GM15510 (cell line): ENCODE data around the gene ICOS.

ENCODE experiments used
- POLR2A ChIP-seq: IDR thresholded peaks from 3 replicates; pipeline ENCODE4 v1.6.1; 2011; ENCODE audit warnings: borderline replicate concordance; ENCODE audit not compliant: insufficient read length; ENCODE audit errors: extremely low read depth

ICOS gene

DNA sequence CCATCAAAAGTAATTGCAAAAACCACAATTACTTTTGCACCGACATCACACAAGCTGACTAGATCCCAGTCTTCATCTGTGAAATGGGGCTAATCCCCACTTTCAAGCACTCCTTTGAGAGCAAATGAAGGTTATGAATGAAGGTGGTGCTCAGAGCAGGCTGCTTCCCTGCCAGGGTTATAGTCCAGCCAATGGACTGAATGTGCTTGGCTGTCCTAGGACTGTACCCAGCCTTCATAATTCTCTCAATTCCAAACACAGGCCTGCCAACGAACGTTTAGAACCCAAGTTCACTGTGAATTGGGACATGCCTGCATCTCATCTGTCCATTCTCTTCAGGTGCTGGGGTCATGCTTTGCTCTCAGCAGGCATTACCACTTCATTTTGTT, 27.8 kb upstream of the ICOS start:
- TF ChIP-seq POLR2A = no peak

GRCh38 chr2:203909261-203909967, 27.1 kb upstream of the ICOS start:
- TF ChIP-seq POLR2A = no peak

DNA sequence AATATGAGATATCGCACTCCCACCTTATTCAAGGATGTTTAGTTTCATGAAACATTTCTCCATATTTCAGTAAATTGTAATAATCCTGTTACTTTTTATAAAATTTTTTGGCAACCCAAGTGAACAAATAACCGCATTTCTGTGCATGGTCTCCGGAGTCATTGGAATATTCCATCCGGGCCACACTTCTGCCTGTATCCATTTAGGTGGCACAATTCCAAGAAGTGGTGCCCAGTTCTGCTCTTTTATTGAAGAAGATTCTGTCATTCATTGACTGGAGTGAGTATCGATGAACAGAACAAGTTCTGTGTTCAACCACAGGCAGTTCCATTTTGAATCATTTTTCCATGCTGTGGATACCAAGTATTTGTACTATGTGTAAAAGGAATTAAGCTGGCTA, 26.6 kb upstream of the ICOS start:
- TF ChIP-seq POLR2A = no peak

DNA sequence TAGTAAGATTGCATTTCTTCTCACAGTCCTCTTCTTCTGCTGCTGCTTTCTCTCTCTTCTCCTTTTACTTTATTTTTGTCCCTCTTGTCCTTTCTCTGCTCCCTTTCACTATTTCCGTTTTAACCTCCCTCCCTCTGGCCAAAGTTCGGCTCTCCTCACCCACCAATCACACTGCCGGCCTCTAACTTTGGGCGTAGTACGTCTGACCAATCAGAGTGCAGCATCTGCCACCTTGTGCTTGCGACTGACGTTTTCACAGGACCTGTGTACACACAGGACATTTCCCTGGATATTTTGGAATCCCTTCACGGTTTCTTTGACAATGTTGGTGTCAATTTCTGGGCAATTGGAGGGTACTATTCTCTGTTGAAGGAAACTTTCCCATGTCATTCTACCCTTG, 22.6 kb upstream of the ICOS start:
- no peak for TF ChIP-seq POLR2A

- no peak for TF ChIP-seq POLR2A
Observed at GRCh38 chr2:203914546-203915182, 21.9 kb upstream of the ICOS start.

DNA sequence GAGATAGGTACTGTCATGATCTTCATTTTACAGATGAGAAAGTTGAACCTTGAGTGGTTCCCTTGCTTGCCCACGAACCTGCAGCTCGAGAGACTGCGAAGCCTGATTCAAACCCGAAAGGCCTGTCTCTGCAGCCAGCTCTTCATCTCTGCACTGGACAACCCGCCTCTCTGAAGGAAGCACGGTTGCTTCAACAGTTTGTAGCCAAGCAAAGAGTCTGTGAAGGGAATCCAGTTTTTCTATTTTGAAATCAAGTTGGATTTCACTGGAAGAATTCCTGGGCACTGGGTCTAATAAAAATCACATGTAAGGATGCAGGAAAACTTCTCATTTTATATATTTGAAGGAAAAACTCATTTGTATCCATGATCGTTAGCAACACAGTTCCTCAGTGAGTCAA, 21.3 kb upstream of the ICOS start:
- no peak for TF ChIP-seq POLR2A

GRCh38 chr2:203916756-203917155, 19.8 kb upstream of the ICOS start:
- no peak for TF ChIP-seq POLR2A

GRCh38 chr2:203918264-203918663, 18.3 kb upstream of the ICOS start:
- no peak for TF ChIP-seq POLR2A

DNA sequence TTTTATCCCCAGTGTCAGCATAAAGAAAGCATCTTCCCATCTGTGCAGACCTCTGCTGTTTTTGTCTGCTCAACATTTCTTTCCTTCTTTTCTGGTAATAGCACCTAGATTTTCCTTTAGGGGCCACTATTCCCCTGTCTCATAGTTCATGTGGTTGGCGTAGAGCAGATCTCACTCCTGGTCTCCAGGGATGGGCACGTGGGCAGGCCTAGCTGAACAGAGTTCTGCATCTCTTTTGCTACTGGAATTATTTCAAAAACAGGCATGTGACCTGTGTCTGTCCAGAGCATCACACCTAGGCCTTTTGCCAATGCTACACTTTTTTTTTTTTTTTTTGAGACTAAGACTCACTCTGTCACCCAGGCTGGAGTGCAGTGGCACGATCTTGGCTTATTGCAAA, 17.7 kb upstream of the ICOS start:
- TF ChIP-seq POLR2A = no peak

DNA sequence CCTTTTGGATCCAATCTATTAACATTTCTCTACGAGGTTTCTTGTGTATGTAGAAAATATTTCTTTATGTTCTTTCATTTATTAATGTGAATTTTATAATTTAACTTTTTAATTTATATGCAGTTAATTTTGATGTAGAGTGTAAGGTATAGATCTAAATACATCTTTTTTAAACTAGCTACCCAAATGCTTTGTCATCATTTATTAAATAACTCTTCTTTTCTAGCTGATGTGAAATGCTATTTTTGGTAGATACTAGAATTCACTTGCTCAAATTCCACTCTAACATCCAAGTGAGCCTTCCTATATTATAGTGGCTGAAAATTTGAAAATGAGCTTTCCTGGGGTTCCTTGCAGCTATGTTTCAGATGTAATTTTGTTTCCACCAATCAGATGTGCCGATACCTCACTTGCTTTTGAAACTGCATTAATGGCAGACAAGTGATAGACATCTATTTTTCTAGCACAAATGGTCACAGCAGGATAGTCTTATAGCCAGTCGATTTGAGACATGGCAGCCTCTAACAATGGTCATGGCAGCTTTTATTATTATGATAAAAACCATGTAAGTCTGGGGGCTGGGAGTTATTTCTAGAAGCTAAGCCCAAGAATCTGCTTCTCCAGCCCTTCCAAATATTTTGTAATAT, 10.9 kb upstream of the ICOS start:
- no peak for TF ChIP-seq POLR2A

DNA sequence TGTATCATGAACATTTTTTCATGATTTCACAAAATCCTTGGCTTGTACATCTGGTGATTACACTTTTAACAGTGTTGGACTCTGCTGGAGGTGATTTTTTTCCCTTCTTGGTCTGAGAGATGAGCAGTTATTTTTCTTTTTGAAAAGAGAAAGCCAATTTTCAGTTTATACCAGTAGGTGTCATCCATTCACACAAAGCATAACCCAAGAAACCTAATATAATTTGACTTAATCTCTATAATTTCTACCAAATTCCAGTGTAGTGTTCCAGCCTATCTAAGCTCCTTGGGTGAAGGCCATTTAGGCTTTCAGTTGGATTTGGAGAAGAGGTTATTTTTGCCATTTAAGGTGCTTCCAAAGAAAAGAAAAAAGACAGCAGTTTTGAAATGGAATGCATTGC, 7.7 kb upstream of the ICOS start:
- TF ChIP-seq POLR2A = no peak

GRCh38 chr2:203934041-203934492, 2.5 kb upstream of the ICOS start:
- TF ChIP-seq POLR2A = no peak

GRCh38 chr2:203934711-203935438, 1.7 kb upstream of the ICOS start:
- TF ChIP-seq POLR2A = no peak

- no peak for TF ChIP-seq POLR2A
Observed at GRCh38 chr2:203935568-203935967, 995 bp upstream of the ICOS start.

DNA sequence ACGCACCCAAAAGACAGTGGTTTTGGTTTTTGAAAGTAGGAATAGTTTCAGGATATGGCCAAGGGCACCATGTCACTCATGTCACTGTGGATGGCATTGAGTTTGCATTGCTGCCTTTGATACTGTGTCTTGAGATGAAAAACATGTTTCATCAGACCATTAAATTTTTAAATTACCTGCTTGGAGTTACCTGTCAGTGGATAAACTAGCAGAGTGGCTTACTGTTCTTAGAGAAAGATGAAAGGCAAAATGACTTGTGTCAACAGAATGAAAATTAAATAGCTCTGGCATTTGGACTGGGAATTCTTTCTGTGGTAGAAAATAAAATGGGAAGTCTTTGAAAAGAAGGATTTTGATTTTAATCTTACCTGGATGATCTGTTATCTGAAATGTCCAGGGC, 386 bp downstream of the ICOS start:
- TF ChIP-seq POLR2A = no peak
